ENCODE data around the gene POU2AF1. TPM values are rescaled to one million over a fixed set of nuclear protein-coding genes. Genes with fewer than 3 reads are reported as not detected.

Gene POU2AF1
- total RNA-seq, 1 donor from 2014 or later = 0.11 TPM

- no peak for TF ChIP-seq CTCF (IDR thresholded peaks at IDR 0.05)
- intact Hi-C loops (cut with DNase I) = loop anchor here (10.0 kb wide), 1 partner anchor 49 kb away; no protein-coding TSS in a partner anchor
- no peaks in the 10 kb centered on the region for H3K9me3 ChIP-seq
- no peak for DNase-seq (ENCODE audit: low spot score in 2 of 2)
- H3K4me3 ChIP-seq = no peak overlapping the region
- H3K36me3 ChIP-seq = no peaks in the 10 kb centered on the region
- H3K27me3 ChIP-seq = no peaks in the 10 kb centered on the region
- no peak overlapping the region for H3K27ac ChIP-seq
- H3K4me1 ChIP-seq = no peaks in the 10 kb centered on the region
Observed at GRCh38 chr11:111305876-111306275, 73.2 kb downstream of the POU2AF1 start.

DNA sequence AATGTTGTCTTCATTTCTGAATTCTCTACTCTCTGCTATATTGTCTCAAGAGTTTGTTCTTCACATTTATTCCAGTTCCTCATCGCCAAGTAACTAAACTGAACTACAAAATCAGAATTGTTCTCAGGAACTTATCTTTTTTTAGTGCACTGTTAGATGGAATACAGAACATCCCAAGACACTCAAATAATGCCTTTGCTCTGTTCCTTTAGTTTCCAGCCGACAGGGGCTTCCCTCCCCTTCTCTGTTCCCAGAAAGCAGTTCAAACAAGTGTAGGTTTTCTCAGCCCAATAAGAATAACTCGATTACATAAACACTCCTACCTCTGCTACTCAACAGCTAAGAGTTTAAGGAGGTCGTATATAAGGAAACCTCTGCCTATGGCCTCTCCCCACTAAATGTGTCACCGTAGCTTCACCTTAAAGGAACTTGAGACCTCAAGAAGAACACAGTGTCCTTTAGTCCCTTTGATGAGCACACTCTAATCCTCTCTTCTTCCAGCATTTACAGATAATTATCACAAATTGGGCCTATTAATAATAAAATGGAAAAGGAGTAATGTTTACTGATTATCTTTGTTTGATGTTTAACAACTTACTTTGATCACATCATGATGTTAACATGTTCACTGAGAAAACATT, 73.8 kb downstream of the POU2AF1 start:
- H3K4me3 ChIP-seq = no peak overlapping the region
- H3K4me1 ChIP-seq = no peaks in the 10 kb centered on the region
- no peak overlapping the region for H3K27ac ChIP-seq
- TF ChIP-seq CTCF (IDR thresholded peaks at IDR 0.05) = no peak
- no peaks in the 10 kb centered on the region for H3K9me3 ChIP-seq
- no peak for DNase-seq (ENCODE audit: low spot score in 2 of 2)
- intact Hi-C loops (cut with DNase I) = loop anchor here (10.0 kb wide), 1 partner anchor 50 kb away; no protein-coding TSS in a partner anchor
- no peaks in the 10 kb centered on the region for H3K27me3 ChIP-seq
- no peaks in the 10 kb centered on the region for H3K36me3 ChIP-seq

DNA sequence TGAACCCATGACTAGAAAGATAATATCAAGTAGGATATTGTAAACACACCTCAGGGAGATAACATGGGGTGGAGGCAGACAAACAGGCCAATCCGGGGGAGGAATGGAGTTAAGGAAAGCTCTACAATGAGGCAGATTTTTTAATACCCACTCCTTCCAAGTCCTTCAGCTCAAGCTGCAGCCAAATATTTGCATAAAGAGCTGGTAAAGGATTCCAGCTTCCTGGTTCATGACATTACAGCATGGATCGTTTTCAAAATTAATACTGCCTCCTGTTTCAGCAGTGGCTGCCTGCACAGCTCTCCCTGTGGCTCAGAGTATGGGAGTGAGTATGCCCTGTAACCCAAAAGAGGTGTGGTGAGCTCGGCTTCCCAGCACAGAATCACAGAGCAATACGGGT, 75.6 kb downstream of the POU2AF1 start:
- Histone ChIP-seq H3K27ac (no peak overlapping the region), H3K9me3 (no peaks in the 10 kb centered on the region), H3K4me1 (peaks cover 0 to 3% of the 10 kb centered on the region in 2 donors), H3K4me3 (no peak overlapping the region), H3K27me3 (no peaks in the 10 kb centered on the region), H3K36me3 (no peaks in the 10 kb centered on the region)
- no peak for DNase-seq (ENCODE audit: low spot score in 2 of 2)
- TF ChIP-seq CTCF (IDR thresholded peaks at IDR 0.05) = no peak
- intact Hi-C loops (cut with DNase I) = loop anchor here (10.0 kb wide), 1 partner anchor 51 kb away; no protein-coding TSS in a partner anchor

GRCh38 chr11:111302298-111302697, 76.8 kb downstream of the POU2AF1 start:
- intact Hi-C loops (cut with DNase I) = loop anchor here (10.0 kb wide), 1 partner anchor 53 kb away; no protein-coding TSS in a partner anchor
- DNase-seq (ENCODE audit: low spot score in 2 of 2) = no peak
- Histone ChIP-seq H3K27me3 (no peaks in the 10 kb centered on the region), H3K27ac (no peak overlapping the region), H3K4me3 (no peak overlapping the region), H3K36me3 (no peaks in the 10 kb centered on the region), H3K4me1 (peaks cover 0 to 5% of the 10 kb centered on the region in 2 donors), H3K9me3 (no peaks in the 10 kb centered on the region)
- no peak for TF ChIP-seq CTCF (IDR thresholded peaks at IDR 0.05)

Other genes starting within 250 kb of the POU2AF1 start
- not detected for gene POU2AF2, start 133.6 kb downstream of the POU2AF1 start, total RNA-seq
- gene POU2AF3, start 80.7 kb downstream of the POU2AF1 start, total RNA-seq = not detected
- gene BTG4, start 133.1 kb upstream of the POU2AF1 start, total RNA-seq = not detected
- gene HOATZ, start 135.5 kb upstream of the POU2AF1 start, total RNA-seq = not detected
- 27.2 TPM for gene LAYN, start 161.4 kb upstream of the POU2AF1 start, total RNA-seq
- 8.2 TPM for gene SIK2, start 223.2 kb upstream of the POU2AF1 start, total RNA-seq